Vagina (tissue), 2 donors: ENCODE data around the gene STRA6. TPM values are rescaled to one million over a fixed set of nuclear protein-coding genes. Genes with fewer than 3 reads are reported as not detected.

Experiments
- DNase-seq, 2 donors: peaks; one replicate each; pipeline ENCODE4 v3.0.0-alpha.2; 2017; ENCODE audit errors: extremely low spot score in 2 of 2
- H3K27ac ChIP-seq: fragments of 200-600 bp; sonication (generic); one replicate; pipeline ENCODE4 v1.5.1; 2019
- H3K27me3 ChIP-seq: fragments of 200-600 bp; sonication (generic); one replicate; pipeline ENCODE4 v1.5.1; 2019
- H3K36me3 ChIP-seq, 2 donors: fragments of 200-600 bp; sonication (generic); one replicate each; pipeline ENCODE4 v1.5.1; 2017 to 2019
- H3K4me1 ChIP-seq: fragments of 200-600 bp; sonication (generic); one replicate; pipeline ENCODE4 v1.5.1; 2019
- H3K4me3 ChIP-seq, 2 donors: fragments of 200-600 bp; sonication (generic); 1 replicate in 1 of 2; 2 replicates in 1 of 2; pipeline ENCODE4 v1.5.1; 2016 to 2019
- H3K9me3 ChIP-seq: fragments of 200-600 bp; sonication (generic); one replicate; pipeline ENCODE4 v1.5.1; 2019
- POLR2A ChIP-seq, 2 donors: fragments of 450-650 bp; IDR thresholded peaks; one replicate each; pipeline ENCODE4 v1.6.1; 2017; ENCODE audit warnings: antibody characterized with exemption in 2 of 2, mild to moderate bottlenecking in 2 of 2, moderate library complexity in 2 of 2
- POLR2AphosphoS5 ChIP-seq, 2 donors: sonication (generic); formaldehyde crosslinking; IDR thresholded peaks; one replicate each; pipeline ENCODE4 v1.9.0; 2017; ENCODE audit warnings: antibody characterized with exemption in 2 of 2, mild to moderate bottlenecking in 2 of 2, low read depth in 1 of 2; ENCODE audit not compliant: insufficient read depth in 1 of 2
- intact Hi-C: fragments of 100-400 bp; cut with DNase I; formaldehyde crosslinking; loops from one replicate; pipeline ENCODE4 v1.15.1; 2023
- total RNA-seq: library from RNA; depleted of rRNA; stranded (reverse); fragments of >200 nt; gene quantifications from one replicate; pipeline ENCODE4 v1.2.3, GENCODE V29; 2016
- TF ChIP-seq, protein P1 (sequence below), 3 experiments: fragments of 450-650 bp in 2 of 3; fragments of 200-600 bp in 1 of 3; sonication (generic) in 1 of 3; IDR thresholded peaks; one replicate each; pipeline ENCODE4 v1.5.1; 2017 to 2019; ENCODE audit warnings: antibody characterized with exemption in 3 of 3, mild to moderate bottlenecking in 2 of 3, moderate library complexity in 2 of 3

The STRA6 gene
- total RNA-seq, 1 donor from 2014 or later: 0.98 TPM

DNA sequence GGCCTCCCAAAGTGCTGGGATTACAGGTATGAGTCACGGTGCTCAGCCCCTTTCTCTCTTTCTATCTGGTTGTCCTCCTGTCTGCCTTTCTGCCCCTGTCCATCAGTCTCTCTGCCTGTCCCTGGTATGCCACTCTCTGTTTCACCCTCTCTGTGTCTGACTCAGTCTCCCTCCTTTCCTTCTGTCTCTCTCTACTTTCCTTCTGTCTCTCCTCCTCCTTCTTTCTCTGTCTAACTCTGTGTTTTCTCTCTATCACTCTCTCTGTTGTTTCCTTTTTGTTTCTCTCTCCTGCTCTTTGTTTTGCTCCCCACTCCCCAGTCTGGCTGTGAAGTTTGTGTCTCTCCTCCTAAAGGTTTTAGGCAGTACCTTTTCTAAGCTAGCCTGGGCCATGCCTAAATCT, 9.1 kb upstream of the STRA6 start:
- no peak for DNase-seq
- no peaks in the 10 kb centered on the region for H3K27me3 ChIP-seq
- no peaks in the 10 kb centered on the region for H3K4me1 ChIP-seq
- H3K9me3 ChIP-seq: no peaks in the 10 kb centered on the region
- no peak overlapping the region for H3K27ac ChIP-seq
- TF ChIP-seq POLR2AphosphoS5 (IDR thresholded peaks at IDR 0.05; ENCODE audit: insufficient read depth in 1 of 2, low read depth in 1 of 2): no peak
- no peak for TF ChIP-seq POLR2A (IDR thresholded peaks at IDR 0.05)
- TF ChIP-seq, protein P1, sequence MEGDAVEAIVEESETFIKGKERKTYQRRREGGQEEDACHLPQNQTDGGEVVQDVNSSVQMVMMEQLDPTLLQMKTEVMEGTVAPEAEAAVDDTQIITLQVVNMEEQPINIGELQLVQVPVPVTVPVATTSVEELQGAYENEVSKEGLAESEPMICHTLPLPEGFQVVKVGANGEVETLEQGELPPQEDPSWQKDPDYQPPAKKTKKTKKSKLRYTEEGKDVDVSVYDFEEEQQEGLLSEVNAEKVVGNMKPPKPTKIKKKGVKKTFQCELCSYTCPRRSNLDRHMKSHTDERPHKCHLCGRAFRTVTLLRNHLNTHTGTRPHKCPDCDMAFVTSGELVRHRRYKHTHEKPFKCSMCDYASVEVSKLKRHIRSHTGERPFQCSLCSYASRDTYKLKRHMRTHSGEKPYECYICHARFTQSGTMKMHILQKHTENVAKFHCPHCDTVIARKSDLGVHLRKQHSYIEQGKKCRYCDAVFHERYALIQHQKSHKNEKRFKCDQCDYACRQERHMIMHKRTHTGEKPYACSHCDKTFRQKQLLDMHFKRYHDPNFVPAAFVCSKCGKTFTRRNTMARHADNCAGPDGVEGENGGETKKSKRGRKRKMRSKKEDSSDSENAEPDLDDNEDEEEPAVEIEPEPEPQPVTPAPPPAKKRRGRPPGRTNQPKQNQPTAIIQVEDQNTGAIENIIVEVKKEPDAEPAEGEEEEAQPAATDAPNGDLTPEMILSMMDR (IDR thresholded peaks at IDR 0.05): no peak
- no peak overlapping the region for H3K4me3 ChIP-seq
- intact Hi-C loops: no loop called here
- no peaks in the 10 kb centered on the region for H3K36me3 ChIP-seq

DNA sequence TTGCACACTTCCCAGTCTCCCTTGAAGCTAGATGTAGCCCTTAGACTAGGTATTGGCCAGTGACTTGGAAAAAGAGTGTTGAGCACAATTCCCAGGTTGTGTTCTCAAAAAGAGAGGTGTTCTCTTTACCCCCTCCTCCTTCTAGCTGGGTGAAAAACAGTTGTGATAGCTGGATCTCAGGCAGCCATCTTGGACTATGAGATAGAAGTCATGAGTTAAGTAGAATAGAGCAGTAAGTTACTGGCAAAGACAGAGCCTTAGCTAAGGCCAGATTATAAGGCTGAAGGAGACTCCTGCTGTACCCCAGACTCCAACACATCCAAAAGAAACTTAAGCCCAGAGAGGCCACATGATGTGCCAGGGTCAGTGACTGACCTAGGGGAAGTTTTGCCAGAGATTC, 8.1 kb upstream of the STRA6 start:
- H3K27me3 ChIP-seq: no peaks in the 10 kb centered on the region
- no peaks in the 10 kb centered on the region for H3K9me3 ChIP-seq
- intact Hi-C loops: no loop called here
- no peak overlapping the region for H3K27ac ChIP-seq
- H3K4me3 ChIP-seq: no peak overlapping the region
- H3K36me3 ChIP-seq: no peaks in the 10 kb centered on the region
- DNase-seq: no peak
- no peaks in the 10 kb centered on the region for H3K4me1 ChIP-seq
- TF ChIP-seq, protein P1 (IDR thresholded peaks at IDR 0.05): no peak
- TF ChIP-seq POLR2AphosphoS5 (IDR thresholded peaks at IDR 0.05; ENCODE audit: insufficient read depth in 1 of 2, low read depth in 1 of 2): no peak
- no peak for TF ChIP-seq POLR2A (IDR thresholded peaks at IDR 0.05)

DNA sequence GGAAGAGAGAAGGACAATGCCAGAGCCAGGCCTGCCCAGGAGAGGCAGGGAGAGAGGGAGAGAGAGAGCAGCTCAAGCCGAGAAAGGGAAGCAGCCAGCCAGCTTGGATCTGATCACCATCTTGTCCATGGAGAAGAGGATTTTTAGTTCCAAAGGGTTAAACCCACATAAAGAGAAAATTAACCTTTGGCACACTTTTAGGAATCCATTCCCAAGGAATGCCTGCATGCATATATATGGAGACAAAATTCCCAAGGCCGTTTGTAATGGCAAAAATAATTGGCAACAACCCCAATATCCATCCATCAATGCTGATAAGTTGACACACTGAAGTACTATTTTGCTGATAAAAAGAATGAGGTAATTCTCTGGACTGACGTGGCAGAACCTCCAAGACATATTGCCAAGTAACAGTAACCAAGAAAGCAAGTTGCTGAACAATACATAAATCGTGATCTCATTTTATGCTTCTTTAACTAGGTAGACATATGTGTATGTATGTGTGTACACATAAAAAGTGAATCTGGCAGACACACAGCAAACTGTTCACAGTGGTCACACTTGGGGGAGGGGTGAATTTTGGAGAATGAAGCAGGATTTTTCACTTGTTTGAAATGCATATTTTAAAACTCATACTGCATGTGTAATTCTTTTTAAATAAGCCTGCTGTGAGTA, 7.5 kb upstream of the STRA6 start:
- no peak for DNase-seq
- intact Hi-C loops: no loop called here
- no peaks in the 10 kb centered on the region for H3K4me1 ChIP-seq
- H3K27me3 ChIP-seq: no peaks in the 10 kb centered on the region
- no peaks in the 10 kb centered on the region for H3K36me3 ChIP-seq
- no peaks in the 10 kb centered on the region for H3K9me3 ChIP-seq
- TF ChIP-seq POLR2AphosphoS5 (IDR thresholded peaks at IDR 0.05; ENCODE audit: insufficient read depth in 1 of 2, low read depth in 1 of 2) (no peak), POLR2A (IDR thresholded peaks at IDR 0.05) (no peak)
- TF ChIP-seq, protein P1 (IDR thresholded peaks at IDR 0.05): no peak
- H3K27ac ChIP-seq: no peak overlapping the region
- H3K4me3 ChIP-seq: no peak overlapping the region

DNA sequence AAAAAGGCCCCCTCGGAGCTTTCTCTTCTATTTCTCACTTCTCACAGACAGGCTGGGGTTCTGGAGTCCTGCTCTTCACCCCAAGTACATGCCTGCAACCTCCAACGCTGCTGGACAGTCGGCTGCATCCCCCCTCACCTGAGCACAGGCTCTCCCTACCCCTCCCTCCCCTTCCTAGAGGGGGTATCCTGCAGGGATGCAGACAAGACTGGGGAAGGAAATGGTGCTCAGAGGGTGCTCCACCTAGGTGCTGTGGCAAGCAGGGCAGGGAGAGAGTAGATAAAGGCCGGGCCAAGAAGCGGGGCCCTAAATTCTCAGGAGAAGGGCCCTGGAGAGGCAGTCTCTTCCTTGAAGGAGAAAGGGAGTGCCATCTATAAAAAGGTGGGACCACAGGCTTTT, 7.0 kb upstream of the STRA6 start:
- no peak for DNase-seq
- TF ChIP-seq POLR2A (IDR thresholded peaks at IDR 0.05) (no peak), POLR2AphosphoS5 (IDR thresholded peaks at IDR 0.05; ENCODE audit: insufficient read depth in 1 of 2, low read depth in 1 of 2) (no peak)
- TF ChIP-seq, protein P1 (IDR thresholded peaks at IDR 0.05): no peak
- Histone ChIP-seq H3K27ac (no peak overlapping the region), H3K36me3 (no peaks in the 10 kb centered on the region), H3K4me3 (no peak overlapping the region), H3K4me1 (no peaks in the 10 kb centered on the region), H3K9me3 (no peaks in the 10 kb centered on the region), H3K27me3 (no peaks in the 10 kb centered on the region)
- intact Hi-C loops: no loop called here

DNA sequence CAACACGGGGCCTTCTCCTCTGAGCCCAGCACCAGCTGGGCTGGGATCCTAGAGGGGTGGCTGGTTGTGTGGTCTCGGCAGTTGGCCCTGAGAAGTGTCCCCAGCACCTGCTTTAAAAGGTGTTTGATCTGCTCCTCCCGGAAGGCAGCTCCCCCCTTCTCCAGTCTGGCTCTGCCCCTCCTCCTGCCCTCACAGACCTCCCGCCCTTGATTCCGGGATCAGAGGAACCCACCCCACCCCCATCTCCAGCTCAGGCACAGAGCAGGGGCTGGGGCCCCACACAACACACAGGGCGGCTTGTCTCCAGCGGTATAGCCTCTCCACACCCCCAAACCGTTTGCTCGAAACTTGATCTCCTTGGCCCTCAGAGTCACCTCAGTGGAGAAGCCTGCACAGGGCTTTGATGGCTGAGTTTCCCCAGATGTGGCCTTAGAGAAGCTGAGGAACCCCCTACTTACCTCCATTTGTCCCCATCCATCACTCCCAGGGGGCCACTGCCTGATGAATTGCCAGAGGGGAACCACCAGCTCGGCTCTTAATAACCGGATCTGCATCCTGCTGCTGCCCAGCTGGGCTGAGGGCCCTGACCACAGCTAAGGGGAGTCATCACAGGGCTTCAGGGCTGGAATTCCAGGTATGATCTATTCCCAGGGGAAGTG, 6.4 kb upstream of the STRA6 start:
- no peak for TF ChIP-seq POLR2AphosphoS5 (IDR thresholded peaks at IDR 0.05; ENCODE audit: insufficient read depth in 1 of 2, low read depth in 1 of 2)
- TF ChIP-seq POLR2A (IDR thresholded peaks at IDR 0.05): no peak
- TF ChIP-seq, protein P1 (IDR thresholded peaks at IDR 0.05): no peak
- Histone ChIP-seq H3K27ac (no peak overlapping the region), H3K27me3 (no peaks in the 10 kb centered on the region), H3K36me3 (no peaks in the 10 kb centered on the region), H3K4me1 (no peaks in the 10 kb centered on the region), H3K9me3 (no peaks in the 10 kb centered on the region), H3K4me3 (no peak overlapping the region)
- intact Hi-C loops: no loop called here
- DNase-seq: no peak
